NCI-H1694 (cell line): ENCODE results near the gene MYCN.

Experiments used
- DNase-seq: peaks from one replicate; lab custom pipeline; 2025; lab: John Stamatoyannopoulos, UW

MYCN gene

DNA sequence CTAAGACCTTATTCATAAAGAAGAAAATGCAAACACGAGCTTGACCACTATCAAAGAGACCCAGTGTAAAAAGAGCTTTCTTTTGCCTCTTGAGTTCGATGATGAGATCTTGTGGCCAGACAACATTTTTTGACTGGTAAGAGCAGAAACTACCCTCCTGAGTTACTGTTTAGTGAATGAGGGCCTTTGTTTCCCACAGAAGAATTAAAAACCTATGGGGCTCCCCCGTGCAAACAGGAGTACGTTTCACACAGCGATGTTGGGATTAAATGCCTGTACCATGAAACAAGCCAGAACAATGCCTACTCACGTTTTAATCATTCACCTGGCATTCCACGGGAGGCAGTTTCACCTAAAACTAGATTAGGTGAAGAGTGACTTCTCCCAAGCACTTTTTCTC lies 36.0 kb downstream of the MYCN start:
- no peak for DNase-seq

DNA sequence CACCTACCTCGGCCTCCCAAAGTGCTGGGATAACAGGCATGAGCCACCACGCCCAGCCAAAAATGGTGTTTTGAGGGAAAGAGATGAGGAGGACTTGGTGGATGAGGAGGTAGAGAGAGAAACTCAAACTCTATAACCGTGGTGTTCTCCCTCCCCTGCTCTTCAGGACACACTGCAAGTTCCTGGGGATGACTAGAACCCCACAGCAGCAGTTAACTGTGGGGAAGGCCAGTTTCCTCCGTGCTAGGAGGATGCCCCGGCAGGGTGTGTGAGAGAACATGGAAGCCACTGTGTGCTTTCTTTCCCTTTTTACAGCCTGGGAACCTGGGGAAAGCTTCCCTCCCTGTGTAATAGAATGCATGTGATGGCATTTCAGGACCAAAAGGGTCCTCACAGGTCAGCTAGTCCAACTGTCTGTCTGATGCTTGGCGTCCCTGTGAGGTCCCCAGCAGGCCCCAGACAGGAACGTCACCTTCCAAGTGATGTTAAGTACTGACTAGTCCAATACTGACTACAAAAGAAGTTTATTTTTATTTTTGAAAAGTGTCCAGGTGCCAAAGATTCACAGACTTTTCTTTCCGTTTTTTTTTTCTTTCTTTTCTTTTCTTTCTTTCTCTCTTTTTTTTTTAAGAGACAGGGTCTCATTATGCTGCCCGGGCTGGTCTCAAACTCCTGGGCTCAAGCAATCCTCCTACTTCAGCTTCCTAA lies 38.9 kb downstream of the MYCN start:
- DNase-seq: no peak

- no peak for DNase-seq
These were observed 39.6 kb downstream of the MYCN start for GRCh38 chr2:15979759-15980604.

DNA sequence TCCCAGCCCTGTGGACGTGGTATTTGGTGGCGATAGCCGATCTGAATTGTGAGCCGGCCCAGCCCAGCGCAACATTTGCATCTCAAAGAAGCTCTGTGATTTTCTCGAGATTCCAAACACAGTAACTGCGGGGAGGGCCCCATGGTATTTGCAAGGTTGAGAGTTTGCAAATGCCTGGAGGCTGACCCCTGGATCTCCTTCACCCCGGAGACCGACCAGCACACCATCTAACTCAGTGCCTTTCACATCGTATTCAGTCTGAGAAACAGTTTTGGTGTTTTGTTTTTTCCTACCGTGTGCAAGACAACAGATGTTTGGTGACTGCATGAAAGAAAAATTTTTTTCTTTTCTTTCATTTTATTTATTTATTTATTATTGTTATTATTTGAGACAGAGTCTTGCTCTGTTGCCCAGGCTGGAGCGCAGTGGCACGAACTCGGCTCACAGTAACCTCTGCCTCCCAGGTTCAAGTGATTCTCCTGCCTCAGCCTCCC lies 40.3 kb downstream of the MYCN start:
- DNase-seq: no peak

DNA sequence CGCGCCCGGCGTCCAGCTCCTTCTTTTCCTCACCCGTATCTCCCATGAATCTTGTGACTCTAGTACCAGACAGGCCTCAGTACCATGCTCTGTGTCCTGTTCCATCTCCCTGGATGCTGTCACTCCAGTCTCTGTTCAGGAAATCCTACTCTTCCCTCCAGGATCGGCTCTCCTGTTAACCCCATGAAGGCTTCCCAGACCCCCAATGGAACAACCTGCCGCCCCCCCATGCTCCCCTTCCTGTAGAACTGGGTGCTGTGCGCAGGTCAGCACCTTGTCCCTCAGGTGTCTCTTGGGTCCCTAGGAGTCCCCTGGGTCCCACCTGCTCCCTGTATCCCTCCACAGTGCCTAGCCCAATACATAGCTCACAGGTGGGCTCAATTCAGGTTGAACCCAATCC lies 41.3 kb downstream of the MYCN start:
- no peak for DNase-seq

- no peak for DNase-seq
These were observed 42.1 kb downstream of the MYCN start for GRCh38 chr2:15982285-15983044.

- DNase-seq: no peak
These were observed 43.1 kb downstream of the MYCN start for GRCh38 chr2:15983496-15983895.

- peak; percentile 86 for DNase-seq
These were observed 44.3 kb downstream of the MYCN start for GRCh38 chr2:15984368-15985255.

DNA sequence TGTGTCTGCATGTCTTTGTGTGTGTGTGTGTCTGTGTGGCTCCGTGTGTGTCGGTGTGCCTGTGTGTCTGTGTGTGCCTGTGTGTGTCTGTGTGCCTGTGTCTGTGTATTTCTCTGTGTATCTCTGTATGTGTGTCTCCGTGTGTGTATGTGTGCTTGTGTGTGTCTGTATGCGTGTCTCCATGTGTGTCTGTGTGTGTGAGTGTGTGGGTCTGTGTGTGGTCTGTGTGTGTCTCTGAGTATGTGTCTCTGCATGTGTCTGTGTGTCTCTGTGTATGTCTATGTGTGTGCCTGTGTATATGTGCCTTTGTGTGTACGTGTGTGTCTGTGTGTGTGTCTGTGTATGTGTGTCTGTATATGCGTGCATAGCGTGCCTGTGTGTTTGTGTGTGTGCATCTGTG lies 45.2 kb downstream of the MYCN start:
- DNase-seq: no peak

DNA sequence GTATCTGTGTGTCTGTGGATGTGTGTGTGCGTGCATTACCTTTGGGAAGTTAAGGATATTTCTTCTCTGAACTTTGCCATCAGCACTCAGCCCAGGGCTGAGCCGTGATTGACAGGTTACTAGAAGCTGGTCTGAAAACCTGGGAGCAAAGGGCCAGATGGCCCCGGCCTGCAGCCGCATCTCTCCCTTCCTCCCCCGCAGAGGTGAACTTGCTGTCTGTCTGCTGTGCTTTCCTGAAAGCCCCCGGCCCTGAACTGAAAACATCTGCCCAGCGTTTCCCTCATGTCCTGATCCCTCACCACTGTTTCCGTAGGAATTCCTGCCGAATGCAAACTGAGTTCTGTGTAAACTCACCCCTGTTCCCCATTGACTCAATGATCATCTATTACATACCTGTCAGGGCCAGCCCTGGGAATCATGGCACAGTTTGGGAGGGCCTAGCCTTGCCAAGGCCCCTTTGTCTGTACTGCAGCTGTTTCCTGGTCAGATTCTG lies 45.8 kb downstream of the MYCN start:
- DNase-seq: no peak

GRCh38 chr2:15986644-15987043 lies 46.3 kb downstream of the MYCN start:
- no peak for DNase-seq

DNA sequence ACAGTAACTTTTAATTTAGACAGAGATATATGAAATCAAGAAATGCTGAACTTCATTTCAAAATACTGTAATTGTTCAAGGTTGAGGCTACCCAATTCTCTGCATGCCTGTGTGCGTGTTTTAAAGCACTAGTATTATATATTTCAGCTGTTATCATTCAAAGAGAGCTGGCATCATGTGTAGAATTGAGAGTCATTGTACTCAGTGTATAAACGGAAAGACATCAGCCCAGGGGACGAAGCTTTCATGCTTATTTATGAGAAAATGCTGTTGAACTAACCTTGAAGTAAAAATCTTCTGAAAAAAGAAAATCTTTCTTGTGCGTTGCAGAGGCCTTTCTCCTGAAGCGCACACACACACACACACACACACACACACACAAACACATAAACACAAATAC lies 48.4 kb downstream of the MYCN start:
- DNase-seq: no peak

DNA sequence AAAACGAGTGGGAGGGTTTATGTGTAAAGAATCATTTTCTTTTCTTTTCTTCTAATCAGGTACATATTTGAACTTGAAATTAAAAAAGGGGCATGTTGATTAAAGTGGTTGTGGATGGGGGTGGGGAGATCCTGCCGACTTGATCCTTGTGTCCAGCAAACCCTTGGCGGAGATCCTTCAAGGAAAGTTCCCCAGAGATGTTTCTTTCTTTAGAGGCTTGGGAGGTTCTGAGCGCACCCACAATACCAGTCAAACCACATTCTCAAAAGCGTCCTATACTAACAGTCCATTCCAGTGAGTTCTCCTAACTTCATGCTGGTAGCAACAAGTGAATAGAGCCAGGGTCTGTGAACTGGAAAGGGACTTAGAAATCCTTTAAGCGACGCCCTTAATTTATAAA lies 49.2 kb downstream of the MYCN start:
- DNase-seq: no peak

DNA sequence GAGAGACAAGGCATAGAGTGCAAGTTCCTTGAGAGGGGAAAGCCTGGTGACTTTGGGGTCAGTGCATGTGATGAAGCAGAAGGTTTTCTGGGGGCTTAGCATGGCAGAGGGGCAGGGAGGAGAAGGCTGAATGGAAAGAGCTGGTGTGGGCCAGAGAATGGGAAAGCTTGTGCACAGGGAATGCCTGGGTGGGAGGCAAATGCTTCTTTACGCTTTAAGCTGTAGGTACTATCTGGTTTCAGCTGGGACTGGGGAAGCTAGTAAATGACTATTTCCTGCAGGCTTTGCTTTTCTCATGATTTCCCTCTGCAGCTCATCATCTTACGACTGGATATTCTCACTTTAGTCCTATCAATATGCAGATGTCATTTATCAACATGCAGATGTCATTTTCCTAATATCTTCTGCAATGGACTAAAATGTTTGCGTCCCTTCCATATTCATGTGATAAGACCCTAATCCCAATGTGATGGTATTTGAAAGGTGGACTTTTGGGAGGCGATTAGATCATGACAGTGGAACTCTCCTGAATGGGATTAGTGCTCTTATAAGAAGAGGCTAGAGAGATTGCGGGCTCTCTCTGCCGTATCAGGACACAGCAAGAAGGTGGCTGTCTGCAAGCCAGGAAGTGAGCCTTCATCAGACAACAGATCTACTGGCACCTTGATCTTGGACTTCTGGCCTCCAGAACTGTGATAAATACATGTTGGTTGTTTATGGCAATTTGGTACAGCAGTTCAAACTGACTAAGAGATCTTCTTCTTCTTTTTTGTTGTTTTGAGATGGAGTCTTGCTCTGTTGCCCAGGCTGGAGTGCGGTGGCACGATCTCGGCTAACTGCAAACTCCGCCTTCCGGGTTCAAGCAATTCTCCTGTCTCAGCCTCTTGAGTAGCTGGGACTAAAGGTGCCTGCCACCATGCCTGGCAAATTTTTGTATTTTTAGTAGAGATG lies 50.1 kb downstream of the MYCN start:
- DNase-seq: no peak

DNA sequence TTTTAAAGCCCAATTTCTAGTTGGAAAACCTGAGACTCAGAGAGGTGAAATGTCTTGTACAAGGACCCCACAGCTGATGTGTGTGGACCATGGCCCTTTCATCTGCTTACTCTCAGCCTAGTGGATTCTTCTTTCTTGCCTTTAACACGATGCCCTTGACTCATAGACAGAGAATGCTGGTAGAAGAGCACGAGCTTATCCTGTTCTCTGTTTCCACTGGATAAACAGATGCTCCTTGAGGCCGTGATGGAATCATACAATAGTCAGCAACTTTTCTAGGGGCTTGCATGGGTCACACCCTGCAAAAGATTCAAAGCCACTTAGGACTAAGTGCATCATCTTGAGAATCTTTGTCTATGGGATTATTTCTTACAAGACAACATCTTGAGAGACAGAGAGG lies 50.9 kb downstream of the MYCN start:
- DNase-seq: no peak

GRCh38 chr2:15992457-15993231 lies 52.3 kb downstream of the MYCN start:
- no peak for DNase-seq

- DNase-seq: peak; percentile 94
These were observed 52.9 kb downstream of the MYCN start for GRCh38 chr2:15993232-15993610.

DNA sequence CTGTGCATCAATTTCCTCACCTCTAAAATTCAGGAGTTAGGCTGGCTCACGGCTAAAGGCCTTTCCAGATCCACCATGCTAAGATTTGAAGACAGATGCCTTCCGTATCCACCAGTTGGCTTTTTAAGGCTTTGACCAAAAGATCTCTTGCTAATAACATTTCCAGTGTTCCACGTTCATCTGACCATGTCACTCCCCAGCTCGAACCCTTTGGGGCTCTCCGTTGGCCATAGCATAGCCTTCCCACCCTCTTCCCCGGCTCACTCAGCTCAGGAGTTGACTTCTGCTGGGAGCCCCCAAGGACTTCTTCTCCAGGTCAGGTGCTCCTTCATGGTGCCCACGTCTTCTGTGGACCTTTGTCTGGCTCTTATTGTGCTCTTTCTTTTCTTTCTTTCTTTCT lies 53.3 kb downstream of the MYCN start:
- DNase-seq: no peak

GRCh38 chr2:15995603-15996002 lies 55.3 kb downstream of the MYCN start:
- no peak for DNase-seq
